ENCODE results near the gene FBXL19.

Gene FBXL19

DNA sequence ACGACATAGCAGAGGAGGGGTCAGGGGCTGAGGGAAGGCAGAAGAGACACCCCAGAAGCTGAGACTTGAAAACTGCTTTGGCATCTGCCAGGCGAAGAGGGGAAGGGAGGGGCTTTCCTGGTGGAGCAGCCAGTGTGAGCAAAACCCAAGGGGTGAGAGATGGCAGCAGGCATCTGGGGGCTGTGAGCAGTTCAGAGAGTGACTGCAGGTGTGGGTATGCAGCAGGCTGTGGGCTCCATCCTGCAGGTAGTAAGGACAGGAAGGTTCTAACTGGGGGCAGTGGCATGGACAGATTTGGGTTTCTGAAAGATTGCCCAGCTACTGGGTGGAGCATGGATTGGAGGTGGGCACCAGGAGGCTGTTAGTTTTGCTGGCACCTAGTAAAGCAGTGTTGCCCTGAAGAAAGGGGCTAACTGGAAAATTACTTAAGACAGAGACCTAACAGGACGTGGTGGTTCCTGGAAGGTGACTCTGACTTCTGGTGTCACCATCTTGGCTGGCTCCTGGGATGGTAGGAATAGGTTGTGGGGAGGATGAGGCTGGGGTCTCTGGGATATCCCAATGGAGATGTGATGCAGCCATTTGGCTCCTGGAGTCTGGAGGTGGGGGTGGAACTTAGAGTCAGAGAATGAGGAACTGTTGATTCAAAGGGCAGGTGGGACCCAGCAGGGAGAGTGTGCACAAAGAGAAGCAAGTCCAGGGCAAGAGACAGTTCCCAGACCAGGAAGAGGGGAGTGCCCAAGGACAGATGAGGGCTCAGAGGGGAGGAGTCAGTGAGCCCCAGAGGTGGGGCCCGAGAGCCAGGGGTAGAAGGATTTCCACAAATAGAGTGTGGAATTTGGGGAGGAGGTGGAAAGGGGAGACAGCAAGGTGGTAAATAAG lies 40.7 kb upstream of the FBXL19 start:
- ChIA-PET CTCF (no interaction called here), POLR2A (no interaction called here)
- DNase-seq (ENCODE audit: low read depth, low spot score): no peak
- H3K4me3 ChIP-seq (ENCODE audit: low read depth, low read length): no peak overlapping the region
- TF ChIP-seq, protein P1, sequence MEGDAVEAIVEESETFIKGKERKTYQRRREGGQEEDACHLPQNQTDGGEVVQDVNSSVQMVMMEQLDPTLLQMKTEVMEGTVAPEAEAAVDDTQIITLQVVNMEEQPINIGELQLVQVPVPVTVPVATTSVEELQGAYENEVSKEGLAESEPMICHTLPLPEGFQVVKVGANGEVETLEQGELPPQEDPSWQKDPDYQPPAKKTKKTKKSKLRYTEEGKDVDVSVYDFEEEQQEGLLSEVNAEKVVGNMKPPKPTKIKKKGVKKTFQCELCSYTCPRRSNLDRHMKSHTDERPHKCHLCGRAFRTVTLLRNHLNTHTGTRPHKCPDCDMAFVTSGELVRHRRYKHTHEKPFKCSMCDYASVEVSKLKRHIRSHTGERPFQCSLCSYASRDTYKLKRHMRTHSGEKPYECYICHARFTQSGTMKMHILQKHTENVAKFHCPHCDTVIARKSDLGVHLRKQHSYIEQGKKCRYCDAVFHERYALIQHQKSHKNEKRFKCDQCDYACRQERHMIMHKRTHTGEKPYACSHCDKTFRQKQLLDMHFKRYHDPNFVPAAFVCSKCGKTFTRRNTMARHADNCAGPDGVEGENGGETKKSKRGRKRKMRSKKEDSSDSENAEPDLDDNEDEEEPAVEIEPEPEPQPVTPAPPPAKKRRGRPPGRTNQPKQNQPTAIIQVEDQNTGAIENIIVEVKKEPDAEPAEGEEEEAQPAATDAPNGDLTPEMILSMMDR (IDR thresholded peaks at IDR 0.05; ENCODE audit: insufficient read depth, low read length, missing control alignments): no peak

DNA sequence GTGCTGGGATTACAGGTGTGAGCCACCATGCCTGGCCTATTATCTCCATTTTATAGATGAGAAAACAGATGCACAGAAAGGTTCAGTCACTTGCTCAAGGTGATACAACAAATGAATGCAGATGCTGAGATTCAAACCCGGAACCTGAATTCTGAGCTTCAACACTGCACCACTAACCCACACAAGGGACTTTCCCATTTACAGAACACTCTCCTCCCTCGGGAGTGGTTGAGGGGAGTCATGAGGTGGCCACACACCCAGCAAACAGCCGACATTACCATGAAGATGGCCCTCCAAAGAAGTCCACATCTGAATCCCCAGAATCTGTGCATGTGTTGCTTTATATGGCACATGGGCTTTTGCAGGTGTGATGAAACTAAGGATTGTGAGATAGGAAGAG lies 38.6 kb upstream of the FBXL19 start:
- ChIA-PET CTCF (no interaction called here), POLR2A (no interaction called here)
- TF ChIP-seq, protein P1 (IDR thresholded peaks at IDR 0.05; ENCODE audit: insufficient read depth, low read length, missing control alignments): no peak
- H3K4me3 ChIP-seq (ENCODE audit: low read depth, low read length): no peak overlapping the region
- no peak for DNase-seq (ENCODE audit: low read depth, low spot score)

DNA sequence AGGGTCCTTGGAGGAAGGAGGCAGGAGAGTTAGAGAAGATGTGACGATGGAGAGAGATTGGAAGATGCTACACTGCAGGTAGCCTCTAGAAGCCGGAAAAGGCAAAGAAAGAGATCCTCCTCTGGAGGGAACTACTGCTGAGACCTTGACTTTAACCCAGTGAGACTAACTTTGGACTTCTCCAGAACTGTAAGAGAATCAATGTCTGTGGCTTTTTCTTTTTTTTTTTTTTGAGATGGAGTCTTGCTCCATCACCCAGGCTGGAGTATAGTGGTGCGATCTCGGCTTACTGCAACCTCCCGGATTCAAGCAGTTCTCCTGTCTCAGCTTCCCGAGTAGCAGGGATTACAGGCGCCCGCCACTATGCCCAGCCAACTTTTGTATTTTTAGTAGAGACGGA lies 38.2 kb upstream of the FBXL19 start:
- TF ChIP-seq, protein P1 (IDR thresholded peaks at IDR 0.05; ENCODE audit: insufficient read depth, low read length, missing control alignments): no peak
- CTCF ChIA-PET: interaction anchor here (1.2 kb wide), 1 partner anchor 17 kb away, joined by 6 read pairs; no protein-coding TSS in a partner anchor
- POLR2A ChIA-PET: interaction anchor here (1.6 kb wide), 1 partner anchor 10 kb away, joined by 4 read pairs; no protein-coding TSS in a partner anchor
- no peak overlapping the region for H3K4me3 ChIP-seq (ENCODE audit: low read depth, low read length)
- DNase-seq (ENCODE audit: low read depth, low spot score): no peak

DNA sequence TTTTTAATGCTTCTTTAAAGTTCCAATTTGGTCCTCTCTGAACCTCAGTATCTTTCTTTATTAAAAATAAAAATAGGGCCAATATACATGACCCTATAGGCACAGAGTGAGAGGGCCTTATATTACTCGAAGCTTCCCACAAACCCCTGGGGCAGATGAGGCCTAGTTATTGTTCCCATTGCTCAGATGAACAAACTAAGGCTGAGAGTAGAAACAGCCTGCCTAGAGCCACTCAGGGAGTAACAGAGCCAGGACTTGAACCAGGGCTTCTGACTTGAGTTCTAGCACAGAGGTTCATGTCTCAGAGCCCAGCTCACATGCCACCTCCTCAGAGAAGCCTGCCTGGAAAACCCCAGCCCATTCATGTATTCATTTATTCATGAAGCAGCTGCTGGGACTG lies 37.2 kb upstream of the FBXL19 start:
- POLR2A ChIA-PET: interaction anchor here (1.6 kb wide), 1 partner anchor 11 kb away, joined by 4 read pairs; no protein-coding TSS in a partner anchor

DNA sequence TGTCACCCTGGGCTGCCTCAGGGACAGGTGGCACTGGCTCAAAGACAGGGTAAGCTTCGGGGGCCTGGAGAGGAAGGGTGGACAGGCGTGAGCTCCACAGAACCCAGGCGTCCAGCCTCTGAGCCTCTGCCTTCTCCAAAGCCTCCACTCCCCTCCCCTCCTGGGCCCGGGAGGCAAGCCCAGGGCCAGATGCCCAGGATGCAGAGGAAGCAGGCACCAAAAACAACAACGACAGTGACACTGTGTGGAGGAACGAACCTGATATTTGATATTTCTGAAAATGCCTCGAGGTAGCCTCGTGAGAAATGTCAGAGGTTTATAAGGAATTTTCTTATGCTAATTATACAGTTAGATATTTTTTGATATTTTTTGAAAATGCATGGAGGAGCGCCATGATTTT lies 35.4 kb upstream of the FBXL19 start:
- POLR2A ChIA-PET: no interaction called here
- DNase-seq (ENCODE audit: low read depth, low spot score): no peak
- H3K4me3 ChIP-seq (ENCODE audit: low read depth, low read length): no peak overlapping the region
- TF ChIP-seq, protein P1 (IDR thresholded peaks at IDR 0.05; ENCODE audit: insufficient read depth, low read length, missing control alignments): no peak
- CTCF ChIA-PET: interaction anchor here (1.2 kb wide), 1 partner anchor 74 kb away, joined by 3 read pairs; no protein-coding TSS in a partner anchor

More for the DNA sequence above, 37.2 kb upstream of the FBXL19 start:
- DNase-seq (ENCODE audit: low read depth, low spot score): no peak
- no peak overlapping the region for H3K4me3 ChIP-seq (ENCODE audit: low read depth, low read length)
- CTCF ChIA-PET: interaction anchor here (1.2 kb wide), 1 partner anchor 16 kb away, joined by 6 read pairs; no protein-coding TSS in a partner anchor
- TF ChIP-seq, protein P1 (IDR thresholded peaks at IDR 0.05; ENCODE audit: insufficient read depth, low read length, missing control alignments): no peak

DNA sequence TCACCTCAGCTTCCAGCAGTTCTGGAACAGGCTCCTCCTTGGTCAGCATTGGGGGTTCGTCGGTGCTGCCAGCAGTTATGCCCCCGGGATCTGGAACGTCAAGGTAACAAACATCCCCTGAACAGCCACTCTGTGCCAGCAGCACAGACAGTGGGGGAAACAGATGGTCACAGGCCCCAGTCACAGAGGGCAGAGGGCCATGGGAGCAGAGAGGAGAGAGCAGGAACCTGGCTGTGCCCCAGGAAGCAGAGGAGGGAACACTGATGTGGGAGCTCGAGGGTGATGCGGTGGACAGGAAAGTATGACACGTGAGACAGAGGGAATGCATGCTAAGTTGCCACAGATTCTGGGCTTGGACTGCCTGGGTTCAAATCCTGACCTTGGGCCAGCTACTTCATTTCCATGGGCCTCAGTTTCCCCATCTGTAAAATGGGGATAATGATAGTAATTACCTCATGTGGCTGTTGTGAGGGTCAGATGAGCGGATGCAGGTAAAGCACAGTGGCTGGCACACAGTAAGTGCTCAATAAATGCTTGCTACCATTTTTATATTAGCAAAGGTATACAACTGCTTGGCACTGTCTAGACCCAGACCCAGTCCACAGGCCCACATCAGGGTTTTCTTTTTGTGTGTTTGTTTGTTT lies 34.4 kb upstream of the FBXL19 start:
- TF ChIP-seq, protein P1 (IDR thresholded peaks at IDR 0.05; ENCODE audit: insufficient read depth, low read length, missing control alignments): no peak
- CTCF ChIA-PET: interaction anchor here (1.2 to 1.3 kb wide), 2 partner anchors 12 to 195 kb away, joined by 3 read pairs; no protein-coding TSS in a partner anchor
- DNase-seq (ENCODE audit: low read depth, low spot score): no peak
- no peak overlapping the region for H3K4me3 ChIP-seq (ENCODE audit: low read depth, low read length)
- POLR2A ChIA-PET: interaction anchor here (1.1 kb wide), 1 partner anchor 14 kb away, joined by 6 read pairs; no protein-coding TSS in a partner anchor
